ENCODE data around the gene AK9. TPM values are rescaled to one million over a fixed set of nuclear protein-coding genes. Genes with fewer than 3 reads are reported as not detected.

The AK9 gene
- total RNA-seq, 4 donors from 2014 or later, result 3.9 to 8.2 (median 7.1) TPM

- peak; percentile 56 to 62 for ATAC-seq
- Histone ChIP-seq H3K9me3 (no peaks in the 10 kb centered on the region), H3K27ac (peak within 1 kb of the TSS; percentile 61 to 74 (median 72)), H3K4me3 (peak within 1 kb of the TSS; percentile 67 to 94 (median 80)), H3K27me3 (no peaks in the 10 kb centered on the region), H3K4me1 (peaks cover 18 to 34% of the 10 kb centered on the region in 2 donors), H3K36me3 (no peaks in the 10 kb centered on the region)
- intact Hi-C loops (cut with DNase I; ENCODE audit: low total_unique reads), result loop anchor here (2.0 to 10.0 kb wide), 4 partner anchors 27 to 901 kb away; partner anchors contain the start of genes AK9, CD164, FIG4 and ZBTB24
- DNase-seq, result peak; percentile 39 to 60
- in situ Hi-C loops (cut with MboI; ENCODE audit: low sequenced_read_pairs in 4 of 4), result no loop called here
- TF ChIP-seq, protein P1, sequence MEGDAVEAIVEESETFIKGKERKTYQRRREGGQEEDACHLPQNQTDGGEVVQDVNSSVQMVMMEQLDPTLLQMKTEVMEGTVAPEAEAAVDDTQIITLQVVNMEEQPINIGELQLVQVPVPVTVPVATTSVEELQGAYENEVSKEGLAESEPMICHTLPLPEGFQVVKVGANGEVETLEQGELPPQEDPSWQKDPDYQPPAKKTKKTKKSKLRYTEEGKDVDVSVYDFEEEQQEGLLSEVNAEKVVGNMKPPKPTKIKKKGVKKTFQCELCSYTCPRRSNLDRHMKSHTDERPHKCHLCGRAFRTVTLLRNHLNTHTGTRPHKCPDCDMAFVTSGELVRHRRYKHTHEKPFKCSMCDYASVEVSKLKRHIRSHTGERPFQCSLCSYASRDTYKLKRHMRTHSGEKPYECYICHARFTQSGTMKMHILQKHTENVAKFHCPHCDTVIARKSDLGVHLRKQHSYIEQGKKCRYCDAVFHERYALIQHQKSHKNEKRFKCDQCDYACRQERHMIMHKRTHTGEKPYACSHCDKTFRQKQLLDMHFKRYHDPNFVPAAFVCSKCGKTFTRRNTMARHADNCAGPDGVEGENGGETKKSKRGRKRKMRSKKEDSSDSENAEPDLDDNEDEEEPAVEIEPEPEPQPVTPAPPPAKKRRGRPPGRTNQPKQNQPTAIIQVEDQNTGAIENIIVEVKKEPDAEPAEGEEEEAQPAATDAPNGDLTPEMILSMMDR (IDR thresholded peaks at IDR 0.05 in 4 of 5, conservative IDR thresholded peaks at IDR 0.05 in 1 of 5), result peak in 3 of 5 experiments; percentile 14 to 58 (median 55)
- TF ChIP-seq POLR2A (IDR thresholded peaks at IDR 0.05), result peak; percentile 14 to 25
These were observed 235.4 kb downstream of the AK9 start, which contains the start of gene MICAL1 for GRCh38 chr6:109455437-109456110. MICAL1 (minus strand) TSS chr6:109455772; CDS start chr6:109454196, 1,576 bp downstream.

DNA sequence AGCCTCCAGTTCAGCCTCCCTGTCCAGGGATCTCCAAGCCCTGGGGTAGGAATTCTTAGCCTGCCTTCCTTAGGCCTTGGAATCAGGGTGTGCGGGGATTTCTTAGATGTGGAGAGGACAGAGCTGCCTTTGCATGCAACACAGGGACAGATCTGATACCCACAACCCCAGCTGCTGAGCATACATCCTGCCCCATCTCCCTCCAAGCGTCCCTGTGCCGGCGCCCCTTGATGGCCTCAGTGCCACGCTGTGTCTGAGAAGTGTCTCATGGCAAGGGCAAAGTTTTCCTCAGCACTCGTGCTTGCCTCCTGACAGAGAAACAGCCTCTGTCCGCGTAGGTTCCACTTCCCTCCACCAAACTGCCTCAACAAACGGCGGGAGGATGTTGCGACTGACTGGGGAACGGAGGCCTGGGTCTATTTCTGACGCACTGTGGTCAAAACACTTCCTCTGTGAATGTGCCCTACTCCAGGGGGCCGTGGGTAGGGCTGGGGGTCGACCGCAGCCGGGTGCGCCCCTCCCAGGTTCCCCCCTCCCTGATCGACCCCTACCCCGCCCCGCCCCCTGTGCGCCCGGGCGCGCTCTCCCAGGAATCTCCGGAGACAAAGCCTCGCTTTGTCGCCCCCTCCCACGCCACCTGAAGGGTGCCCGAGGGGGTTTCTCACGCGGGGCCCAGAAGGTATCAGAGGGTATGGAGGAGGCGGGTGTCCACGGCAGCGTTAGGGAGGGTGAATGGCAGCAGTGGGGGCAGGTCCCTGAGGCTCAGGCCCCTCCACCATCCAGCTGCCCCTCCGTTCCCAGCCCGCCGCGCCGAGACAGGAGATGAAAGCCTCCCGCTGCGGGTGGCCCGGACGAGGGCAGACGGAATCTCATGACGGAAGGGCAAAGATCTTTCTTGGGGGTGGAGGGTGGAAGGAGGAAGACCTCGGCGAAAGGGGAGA lies 236.2 kb downstream of the AK9 start:
- in situ Hi-C loops (cut with MboI; ENCODE audit: low sequenced_read_pairs in 4 of 4), result no loop called here
- TF ChIP-seq POLR2A (IDR thresholded peaks at IDR 0.05), result peak in 1 of 2 donors; percentile 8
- TF ChIP-seq, protein P1 (IDR thresholded peaks at IDR 0.05 in 4 of 5, conservative IDR thresholded peaks at IDR 0.05 in 1 of 5), result no peak
- peak in 1 of 2 donors; percentile 5 for ATAC-seq
- peak overlapping the region; percentile 61 to 74 (median 72) for H3K27ac ChIP-seq
- H3K4me3 ChIP-seq, result peak overlapping the region; percentile 67 to 94 (median 80)
- intact Hi-C loops (cut with DNase I; ENCODE audit: low total_unique reads), result loop anchor here (5.0 to 10.0 kb wide), 3 partner anchors 72 to 900 kb away; partner anchors contain the start of genes AK9, CD164 and FIG4
- peaks cover 18 to 34% of the 10 kb centered on the region in 2 donors for H3K4me1 ChIP-seq
- no peaks in the 10 kb centered on the region for H3K27me3 ChIP-seq
- DNase-seq, result no peak
- no peaks in the 10 kb centered on the region for H3K9me3 ChIP-seq
- H3K36me3 ChIP-seq, result no peaks in the 10 kb centered on the region

- Histone ChIP-seq H3K4me1 (peaks cover 18 to 34% of the 10 kb centered on the region in 2 donors), H3K27me3 (no peaks in the 10 kb centered on the region), H3K9me3 (no peaks in the 10 kb centered on the region), H3K4me3 (peak overlapping the region; percentile 67 to 94 (median 80)), H3K27ac (peak overlapping the region; percentile 61 to 74 (median 72)), H3K36me3 (no peaks in the 10 kb centered on the region)
- TF ChIP-seq, protein P1 (IDR thresholded peaks at IDR 0.05 in 4 of 5, conservative IDR thresholded peaks at IDR 0.05 in 1 of 5), result no peak
- no peak for TF ChIP-seq POLR2A (IDR thresholded peaks at IDR 0.05)
- intact Hi-C loops (cut with DNase I; ENCODE audit: low total_unique reads), result loop anchor here (10.0 kb wide), 2 partner anchors 241 to 899 kb away; partner anchors contain the start of genes AK9 and FIG4
- ATAC-seq (no peak), DNase-seq (no peak)
- in situ Hi-C loops (cut with MboI; ENCODE audit: low sequenced_read_pairs in 4 of 4), result no loop called here
These were observed 237.2 kb downstream of the AK9 start for GRCh38 chr6:109453594-109454495.

DNA sequence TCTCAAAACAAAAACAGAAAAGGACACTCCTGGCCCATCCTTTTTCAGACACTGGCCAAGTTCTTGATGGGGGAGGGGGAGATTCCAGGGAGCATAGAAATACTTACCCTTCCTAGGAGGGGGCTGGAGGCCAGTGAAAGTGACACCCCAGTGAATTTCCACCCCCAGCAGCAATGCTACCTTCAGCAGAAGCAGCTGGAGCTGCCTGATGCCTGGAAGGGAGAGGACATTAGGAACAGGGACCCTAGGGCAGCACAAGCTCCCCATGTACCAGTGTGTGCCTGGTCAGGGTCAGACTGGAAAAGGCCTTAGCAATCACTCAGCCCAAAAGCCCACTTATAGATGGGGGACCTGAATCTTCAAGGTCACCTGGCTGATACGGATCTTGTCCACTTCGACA lies 237.8 kb downstream of the AK9 start:
- intact Hi-C loops (cut with DNase I; ENCODE audit: low total_unique reads) (loop anchor here (10.0 kb wide), 2 partner anchors 242 to 898 kb away; partner anchors contain the start of genes AK9 and FIG4), in situ Hi-C loops (cut with MboI; ENCODE audit: low sequenced_read_pairs in 4 of 4) (no loop called here)
- Histone ChIP-seq H3K4me1 (peaks cover 18 to 33% of the 10 kb centered on the region in 2 donors), H3K27ac (no peak overlapping the region), H3K4me3 (no peak overlapping the region), H3K36me3 (no peaks in the 10 kb centered on the region), H3K27me3 (no peaks in the 10 kb centered on the region), H3K9me3 (no peaks in the 10 kb centered on the region)
- no peak for ATAC-seq
- no peak for TF ChIP-seq POLR2A (IDR thresholded peaks at IDR 0.05)
- TF ChIP-seq, protein P1 (IDR thresholded peaks at IDR 0.05 in 4 of 5, conservative IDR thresholded peaks at IDR 0.05 in 1 of 5), result no peak
- no peak for DNase-seq

All from gastrocnemius medialis (tissue), 4 donors.